DOHH2 (cell line): Measurements from ENCODE around the gene TRAPPC4.

Experiments
- H3F3A ChIP-seq: fragments of 200-600 bp; sonication (generic), shearing (Covaris generic); 2 replicates; pipeline ENCODE4 v1.6.0; 2016; ENCODE audit warnings: antibody characterized with exemption, mild to moderate bottlenecking; ENCODE audit not compliant: control insufficient read depth, insufficient read depth
- H3K27ac ChIP-seq: fragments of 200-600 bp; sonication (generic); 2 replicates; pipeline ENCODE4 v1.5.1; 2014; ENCODE audit warnings: low read depth, mild to moderate bottlenecking, low read length, moderate library complexity
- H3K27me3 ChIP-seq: fragments of 200-600 bp; sonication (generic); 2 replicates; pipeline ENCODE4 v1.6.1; 2014; ENCODE audit warnings: mild to moderate bottlenecking, low read length, mixed read lengths; ENCODE audit not compliant: control insufficient read depth
- H3K36me3 ChIP-seq: fragments of 200-600 bp; sonication (generic); 2 replicates; pipeline ENCODE4 v1.6.1; 2014; ENCODE audit warnings: mild to moderate bottlenecking, low read length, moderate library complexity, mixed read lengths; ENCODE audit not compliant: control insufficient read depth
- H3K4me1 ChIP-seq: fragments of 200-600 bp; sonication (generic); 2 replicates; pipeline ENCODE4 v1.6.1; 2014; ENCODE audit warnings: mild to moderate bottlenecking, low read length, mixed read lengths; ENCODE audit not compliant: control insufficient read depth
- H3K4me2 ChIP-seq: fragments of 200-600 bp; sonication (generic); 2 replicates; pipeline ENCODE4 v1.6.0; 2014; ENCODE audit warnings: mild to moderate bottlenecking, low read length, moderate library complexity
- H3K4me3 ChIP-seq: fragments of 200-600 bp; sonication (generic); 2 replicates; pipeline ENCODE4 v1.5.1; 2014; ENCODE audit warnings: mild to moderate bottlenecking, low read length, mixed read lengths
- H3K79me2 ChIP-seq: fragments of 200-600 bp; sonication (generic); 2 replicates; pipeline ENCODE4 v1.6.1; 2014; ENCODE audit warnings: mild to moderate bottlenecking, low read length, mixed read lengths; ENCODE audit not compliant: control insufficient read depth
- H3K9me2 ChIP-seq: fragments of 200-600 bp; sonication (generic); replicated peaks from 2 replicates; pipeline ENCODE4 v1.6.1; 2014; ENCODE audit warnings: mild to moderate bottlenecking, low read length, mixed read lengths; ENCODE audit not compliant: control insufficient read depth
- H3K9me3 ChIP-seq: fragments of 200-600 bp; sonication (generic); 2 replicates; pipeline ENCODE4 v1.6.1; 2014; ENCODE audit warnings: antibody characterized with exemption, low read length, mixed read lengths; ENCODE audit not compliant: control insufficient read depth, insufficient read depth
- H4K20me1 ChIP-seq: fragments of 200-600 bp; sonication (generic); 2 replicates; pipeline ENCODE4 v1.6.0; 2014; ENCODE audit warnings: low read depth, mild to moderate bottlenecking, antibody characterized with exemption, low read length, moderate library complexity; ENCODE audit not compliant: control insufficient read depth, insufficient read depth
- EZH2phosphoT487 ChIP-seq: fragments of 200-600 bp; sonication (generic); IDR thresholded peaks from 2 replicates; pipeline ENCODE4 v1.6.1; 2017; ENCODE audit warnings: borderline replicate concordance, mild to moderate bottlenecking, antibody characterized with exemption, low read length, moderate library complexity, mixed read lengths
- TF ChIP-seq, protein P1 (sequence below): fragments of 200-600 bp; sonication (generic); IDR thresholded peaks from one replicate; pipeline ENCODE4 v1.5.1; 2014; ENCODE audit warnings: antibody characterized with exemption, mild to moderate bottlenecking, low read depth, low read length; ENCODE audit not compliant: poor library complexity, severe bottlenecking

TRAPPC4 gene

DNA sequence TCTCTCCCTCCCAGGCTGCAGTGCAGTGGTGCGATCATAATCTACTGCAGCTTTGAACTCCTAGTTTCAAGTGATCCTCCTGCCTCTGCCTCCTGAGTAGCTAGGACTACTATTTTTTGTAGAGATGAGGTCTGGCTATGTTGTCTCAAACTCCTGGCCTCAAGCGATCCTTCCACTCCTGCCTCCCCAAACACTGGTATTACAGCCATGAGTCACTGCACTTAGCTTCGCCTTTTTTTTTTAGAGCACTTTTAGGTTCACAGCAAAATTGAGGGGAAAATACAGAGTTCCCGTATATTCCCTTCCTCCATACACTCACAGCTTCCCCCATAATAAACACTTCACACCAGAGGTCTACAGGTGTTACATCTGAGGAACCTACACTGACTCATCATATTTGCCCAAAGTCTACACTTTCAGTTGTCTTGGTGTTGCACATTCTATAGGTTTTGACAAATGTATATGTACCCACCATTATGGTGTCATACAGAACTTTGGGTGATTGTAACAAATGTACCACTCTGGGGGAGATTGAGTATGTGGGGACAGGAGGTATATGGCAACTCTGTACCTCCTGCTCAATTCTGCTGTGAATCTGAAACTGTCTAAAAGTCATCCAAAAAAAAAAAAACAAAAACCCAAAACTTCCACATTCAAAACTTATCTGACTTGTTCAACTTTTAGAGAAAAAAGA, 23.4 kb downstream of the TRAPPC4 start:
- Histone ChIP-seq H3K27me3 (no peaks in the 10 kb centered on the region), H3K9me3 (no peaks in the 10 kb centered on the region), H3K9me2 (no peaks in the 10 kb centered on the region), H3F3A (peaks cover 9% of the 10 kb centered on the region; the same call in 1 of the 2 replicates), H3K4me1 (peaks cover 12% of the 10 kb centered on the region), H3K79me2 (no peaks in the 10 kb centered on the region), H3K36me3 (peaks cover 21% of the 10 kb centered on the region; the same call in 1 of the 2 replicates), H3K4me3 (no peak overlapping the region), H3K4me2 (no peak overlapping the region), H4K20me1 (no peaks in the 10 kb centered on the region), H3K27ac (no peak overlapping the region)
- TF ChIP-seq EZH2phosphoT487, result no peak
- TF ChIP-seq, protein P1, sequence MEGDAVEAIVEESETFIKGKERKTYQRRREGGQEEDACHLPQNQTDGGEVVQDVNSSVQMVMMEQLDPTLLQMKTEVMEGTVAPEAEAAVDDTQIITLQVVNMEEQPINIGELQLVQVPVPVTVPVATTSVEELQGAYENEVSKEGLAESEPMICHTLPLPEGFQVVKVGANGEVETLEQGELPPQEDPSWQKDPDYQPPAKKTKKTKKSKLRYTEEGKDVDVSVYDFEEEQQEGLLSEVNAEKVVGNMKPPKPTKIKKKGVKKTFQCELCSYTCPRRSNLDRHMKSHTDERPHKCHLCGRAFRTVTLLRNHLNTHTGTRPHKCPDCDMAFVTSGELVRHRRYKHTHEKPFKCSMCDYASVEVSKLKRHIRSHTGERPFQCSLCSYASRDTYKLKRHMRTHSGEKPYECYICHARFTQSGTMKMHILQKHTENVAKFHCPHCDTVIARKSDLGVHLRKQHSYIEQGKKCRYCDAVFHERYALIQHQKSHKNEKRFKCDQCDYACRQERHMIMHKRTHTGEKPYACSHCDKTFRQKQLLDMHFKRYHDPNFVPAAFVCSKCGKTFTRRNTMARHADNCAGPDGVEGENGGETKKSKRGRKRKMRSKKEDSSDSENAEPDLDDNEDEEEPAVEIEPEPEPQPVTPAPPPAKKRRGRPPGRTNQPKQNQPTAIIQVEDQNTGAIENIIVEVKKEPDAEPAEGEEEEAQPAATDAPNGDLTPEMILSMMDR, result no peak

DNA sequence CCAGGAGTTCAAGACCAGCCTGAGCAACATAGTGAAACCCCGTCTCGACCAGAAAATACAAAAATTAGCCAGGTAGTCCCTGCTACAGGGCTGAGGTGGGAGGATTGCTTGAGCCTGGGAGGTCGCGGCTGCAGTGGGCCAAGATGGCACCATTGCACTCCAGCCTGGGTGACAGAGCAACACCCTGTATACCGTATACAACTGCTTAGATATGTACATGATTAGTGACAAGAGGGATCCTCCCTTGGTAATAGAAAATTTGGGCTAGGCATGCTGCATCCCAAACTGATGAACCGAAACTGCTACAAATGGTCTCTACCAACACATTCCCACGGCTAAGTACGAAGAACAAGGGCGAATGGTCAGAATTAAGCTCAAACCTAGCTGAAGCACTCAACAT, 24.4 kb downstream of the TRAPPC4 start:
- Histone ChIP-seq H3K4me1 (peaks cover 12% of the 10 kb centered on the region), H3K27me3 (no peaks in the 10 kb centered on the region), H3K27ac (no peak overlapping the region), H3F3A (peaks cover 9% of the 10 kb centered on the region; the same call in 1 of the 2 replicates), H3K9me2 (no peaks in the 10 kb centered on the region), H3K9me3 (no peaks in the 10 kb centered on the region), H3K4me2 (no peak overlapping the region), H3K79me2 (no peaks in the 10 kb centered on the region), H3K36me3 (peaks cover 30% of the 10 kb centered on the region), H4K20me1 (0 out of 2 replicates have a peak, but pooled peaks cover under 1% of the 10 kb centered on the region), H3K4me3 (no peak overlapping the region)
- no peak for TF ChIP-seq EZH2phosphoT487
- TF ChIP-seq, protein P1, result no peak

DNA sequence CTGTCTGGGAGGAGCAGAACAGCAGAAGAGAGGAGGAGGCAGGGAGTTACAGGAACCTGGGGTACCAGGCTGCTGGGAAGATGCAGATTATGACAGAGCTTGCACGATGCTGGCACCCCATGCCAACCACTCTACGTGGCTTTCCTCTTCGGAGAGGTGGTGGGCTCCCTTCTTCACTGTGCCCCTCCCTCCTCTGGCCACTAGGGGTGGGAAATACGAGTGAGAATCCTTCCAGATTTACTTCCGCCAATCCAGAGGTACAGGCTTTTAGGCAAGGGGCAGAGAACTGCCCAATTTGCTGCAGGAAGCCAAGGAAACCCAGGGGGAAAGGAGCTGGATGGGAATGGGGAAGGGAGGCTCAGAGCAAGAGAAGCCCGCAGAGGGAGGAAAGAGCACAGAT, 26.1 kb downstream of the TRAPPC4 start:
- Histone ChIP-seq H3K4me2 (no peak overlapping the region), H3K79me2 (no peaks in the 10 kb centered on the region), H3K9me2 (no peaks in the 10 kb centered on the region), H3K27me3 (no peaks in the 10 kb centered on the region), H3K4me3 (no peak overlapping the region), H4K20me1 (0 out of 2 replicates have a peak, but pooled peaks cover 4% of the 10 kb centered on the region), H3K27ac (no peak overlapping the region), H3K4me1 (peaks cover 5% of the 10 kb centered on the region), H3F3A (peaks cover 9% of the 10 kb centered on the region; the same call in 1 of the 2 replicates), H3K36me3 (peaks cover 47% of the 10 kb centered on the region), H3K9me3 (no peaks in the 10 kb centered on the region)
- no peak for TF ChIP-seq EZH2phosphoT487
- TF ChIP-seq, protein P1, result peak; percentile 50
